Measurements from ENCODE around the gene FAM81A.

FAM81A gene

DNA sequence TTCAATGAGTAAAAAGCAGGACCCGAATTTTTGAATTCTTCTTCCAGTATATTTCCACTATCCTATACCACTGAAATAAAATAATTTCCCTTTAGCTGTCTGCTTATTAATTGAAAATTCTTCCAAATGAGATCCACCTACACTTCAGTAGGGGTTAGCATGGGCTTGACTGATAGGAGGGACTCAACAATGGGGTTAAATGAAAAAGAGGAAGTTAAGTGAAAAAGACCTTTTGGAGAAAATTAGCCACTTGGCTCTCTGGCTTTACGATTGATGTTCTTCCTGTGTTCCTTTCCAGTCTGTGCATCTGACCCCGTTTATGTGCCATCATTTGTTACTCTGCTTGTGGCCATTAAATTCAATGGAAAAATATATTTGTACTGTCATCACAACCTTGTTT lies 119.6 kb downstream of the FAM81A start:
- H3K27me3 ChIP-seq (ENCODE audit: control insufficient read depth, insufficient read depth, low read length) = no peaks in the 10 kb centered on the region
- TF ChIP-seq, protein P1, sequence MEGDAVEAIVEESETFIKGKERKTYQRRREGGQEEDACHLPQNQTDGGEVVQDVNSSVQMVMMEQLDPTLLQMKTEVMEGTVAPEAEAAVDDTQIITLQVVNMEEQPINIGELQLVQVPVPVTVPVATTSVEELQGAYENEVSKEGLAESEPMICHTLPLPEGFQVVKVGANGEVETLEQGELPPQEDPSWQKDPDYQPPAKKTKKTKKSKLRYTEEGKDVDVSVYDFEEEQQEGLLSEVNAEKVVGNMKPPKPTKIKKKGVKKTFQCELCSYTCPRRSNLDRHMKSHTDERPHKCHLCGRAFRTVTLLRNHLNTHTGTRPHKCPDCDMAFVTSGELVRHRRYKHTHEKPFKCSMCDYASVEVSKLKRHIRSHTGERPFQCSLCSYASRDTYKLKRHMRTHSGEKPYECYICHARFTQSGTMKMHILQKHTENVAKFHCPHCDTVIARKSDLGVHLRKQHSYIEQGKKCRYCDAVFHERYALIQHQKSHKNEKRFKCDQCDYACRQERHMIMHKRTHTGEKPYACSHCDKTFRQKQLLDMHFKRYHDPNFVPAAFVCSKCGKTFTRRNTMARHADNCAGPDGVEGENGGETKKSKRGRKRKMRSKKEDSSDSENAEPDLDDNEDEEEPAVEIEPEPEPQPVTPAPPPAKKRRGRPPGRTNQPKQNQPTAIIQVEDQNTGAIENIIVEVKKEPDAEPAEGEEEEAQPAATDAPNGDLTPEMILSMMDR (IDR thresholded peaks at IDR 0.05) = no peak
- H3K9me3 ChIP-seq (ENCODE audit: control insufficient read depth, low read length) = no peaks in the 10 kb centered on the region
- no peaks in the 10 kb centered on the region for H3K79me2 ChIP-seq
- H3K27ac ChIP-seq = no peak overlapping the region
- no peak overlapping the region for H2AFZ ChIP-seq
- H3K4me3 ChIP-seq (ENCODE audit: low read depth, low read length) = no peak overlapping the region
- H3K9ac ChIP-seq = no peak overlapping the region
- no peaks in the 10 kb centered on the region for H3K4me1 ChIP-seq
- H3K4me2 ChIP-seq (ENCODE audit: low read length) = no peak overlapping the region
- H3K36me3 ChIP-seq (ENCODE audit: control insufficient read depth, insufficient read depth, low read length) = no peaks in the 10 kb centered on the region

DNA sequence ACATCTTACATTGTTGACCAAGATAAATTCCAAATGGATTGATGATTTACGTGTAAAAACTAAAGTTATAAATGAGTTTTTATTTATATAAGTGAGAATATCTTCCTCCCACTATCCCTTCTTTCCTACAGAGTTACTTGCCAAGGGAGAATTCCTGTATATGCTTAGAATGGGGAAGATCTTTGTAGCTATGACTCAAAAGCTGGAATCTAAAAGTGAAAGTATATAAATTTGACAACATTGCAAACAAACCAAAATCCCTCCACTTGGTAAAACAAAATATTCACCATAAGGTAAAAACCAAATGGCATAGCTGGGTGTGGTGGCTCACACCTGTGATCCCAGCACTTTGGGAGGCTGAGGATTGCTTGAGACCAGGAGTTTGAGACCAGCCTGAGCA lies 120.9 kb downstream of the FAM81A start:
- Histone ChIP-seq H3K4me2 (ENCODE audit: low read length) (no peak overlapping the region), H3K27me3 (ENCODE audit: control insufficient read depth, insufficient read depth, low read length) (no peaks in the 10 kb centered on the region), H3K4me1 (no peaks in the 10 kb centered on the region), H3K79me2 (no peaks in the 10 kb centered on the region), H3K4me3 (ENCODE audit: low read depth, low read length) (no peak overlapping the region), H3K9ac (no peak overlapping the region), H3K27ac (no peak overlapping the region), H3K36me3 (ENCODE audit: control insufficient read depth, insufficient read depth, low read length) (no peaks in the 10 kb centered on the region), H3K9me3 (ENCODE audit: control insufficient read depth, low read length) (no peaks in the 10 kb centered on the region), H2AFZ (no peak overlapping the region)
- TF ChIP-seq, protein P1 (IDR thresholded peaks at IDR 0.05) = no peak

DNA sequence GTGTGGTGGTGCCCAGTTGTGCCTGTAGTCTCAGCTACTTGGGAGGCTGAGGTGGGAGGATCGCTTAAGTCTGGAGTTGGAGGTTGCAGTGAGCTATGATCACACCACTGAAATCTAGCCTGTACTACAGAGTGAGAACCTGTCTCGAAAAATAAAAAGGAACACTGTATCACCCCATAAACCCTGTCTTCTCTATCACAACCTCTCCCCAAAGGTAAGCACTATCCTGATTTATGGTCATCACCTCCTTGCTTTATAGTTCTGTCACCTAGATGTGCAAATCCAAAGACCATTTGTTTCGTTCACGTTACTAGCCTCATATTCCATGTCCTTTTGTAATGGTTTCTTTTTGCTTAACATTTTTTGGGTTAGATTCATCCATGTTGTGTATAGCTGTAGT lies 123.6 kb downstream of the FAM81A start:
- Histone ChIP-seq H3K9me3 (ENCODE audit: control insufficient read depth, low read length) (no peaks in the 10 kb centered on the region), H3K9ac (no peak overlapping the region), H3K27me3 (ENCODE audit: control insufficient read depth, insufficient read depth, low read length) (no peaks in the 10 kb centered on the region), H3K27ac (no peak overlapping the region), H3K36me3 (ENCODE audit: control insufficient read depth, insufficient read depth, low read length) (no peaks in the 10 kb centered on the region), H3K4me3 (ENCODE audit: low read depth, low read length) (no peak overlapping the region), H2AFZ (no peak overlapping the region), H3K4me2 (ENCODE audit: low read length) (no peak overlapping the region), H3K79me2 (no peaks in the 10 kb centered on the region), H3K4me1 (no peaks in the 10 kb centered on the region)
- TF ChIP-seq, protein P1 (IDR thresholded peaks at IDR 0.05) = no peak

DNA sequence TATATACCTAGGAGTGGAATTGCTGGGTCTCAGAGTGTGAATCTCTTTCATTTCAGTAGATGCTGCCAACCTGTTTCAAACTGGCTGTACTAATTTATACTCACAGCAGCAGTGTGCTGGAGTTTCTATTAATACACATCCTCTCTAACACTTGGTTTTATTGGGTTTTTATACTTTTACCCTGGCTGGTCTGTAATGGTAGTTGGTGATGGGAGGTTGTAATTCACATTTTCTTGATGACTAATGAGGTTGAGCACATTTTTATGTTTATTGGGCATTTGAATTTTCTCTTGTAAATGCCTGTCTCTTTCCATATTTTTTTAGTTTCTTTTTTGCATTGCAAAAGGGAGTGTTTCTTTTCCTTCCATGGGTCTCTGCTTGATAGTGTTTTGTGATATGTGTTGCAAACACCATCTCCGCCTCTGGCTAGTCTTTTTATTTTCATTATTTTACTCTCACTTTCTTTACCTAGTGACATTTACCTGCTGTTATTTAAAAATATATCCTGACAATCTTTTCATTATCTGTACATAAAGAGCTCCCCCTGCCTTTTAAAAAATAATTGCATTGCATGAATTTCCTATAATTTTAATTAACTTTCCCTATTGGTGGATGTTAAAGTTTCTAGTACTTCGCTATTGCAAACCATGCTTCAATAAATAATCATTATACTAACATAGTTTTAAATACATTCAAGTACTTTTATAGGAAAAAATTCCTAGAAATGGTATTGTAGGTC lies 124.6 kb downstream of the FAM81A start:
- no peaks in the 10 kb centered on the region for H3K4me1 ChIP-seq
- no peaks in the 10 kb centered on the region for H3K27me3 ChIP-seq (ENCODE audit: control insufficient read depth, insufficient read depth, low read length)
- no peak overlapping the region for H3K4me2 ChIP-seq (ENCODE audit: low read length)
- no peak overlapping the region for H2AFZ ChIP-seq
- no peaks in the 10 kb centered on the region for H3K79me2 ChIP-seq
- H3K4me3 ChIP-seq (ENCODE audit: low read depth, low read length) = no peak overlapping the region
- TF ChIP-seq, protein P1 (IDR thresholded peaks at IDR 0.05) = no peak
- H3K9ac ChIP-seq = no peak overlapping the region
- H3K9me3 ChIP-seq (ENCODE audit: control insufficient read depth, low read length) = no peaks in the 10 kb centered on the region
- H3K27ac ChIP-seq = no peak overlapping the region
- no peaks in the 10 kb centered on the region for H3K36me3 ChIP-seq (ENCODE audit: control insufficient read depth, insufficient read depth, low read length)

DNA sequence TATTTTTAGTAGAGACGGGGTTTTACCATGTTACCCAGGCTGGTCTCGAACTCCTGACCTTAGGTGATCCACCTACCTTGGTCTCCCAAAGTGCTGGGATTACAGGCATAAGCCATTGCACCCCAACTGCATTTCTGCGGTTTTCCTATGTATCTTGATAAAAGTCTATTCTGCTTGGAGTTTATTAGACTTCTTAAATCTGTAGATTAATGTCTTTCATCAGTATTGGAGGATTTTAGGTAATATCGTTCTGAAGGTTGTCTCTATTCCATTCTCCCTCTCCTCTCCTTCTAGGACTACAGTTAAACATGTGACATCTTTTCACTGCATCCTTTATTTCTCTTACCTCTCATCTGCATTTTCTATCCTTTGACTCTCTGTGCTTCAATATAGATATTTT lies 127.3 kb downstream of the FAM81A start:
- Histone ChIP-seq H3K9me3 (ENCODE audit: control insufficient read depth, low read length) (no peaks in the 10 kb centered on the region), H3K4me1 (no peaks in the 10 kb centered on the region), H3K36me3 (ENCODE audit: control insufficient read depth, insufficient read depth, low read length) (no peaks in the 10 kb centered on the region), H3K4me3 (ENCODE audit: low read depth, low read length) (no peak overlapping the region), H3K4me2 (ENCODE audit: low read length) (no peak overlapping the region), H3K27me3 (ENCODE audit: control insufficient read depth, insufficient read depth, low read length) (no peaks in the 10 kb centered on the region), H3K9ac (no peak overlapping the region), H2AFZ (no peak overlapping the region), H3K27ac (no peak overlapping the region), H3K79me2 (no peaks in the 10 kb centered on the region)
- TF ChIP-seq, protein P1 (IDR thresholded peaks at IDR 0.05) = no peak
